Mesenchymal stem cell (in vitro differentiated cells and primary cell): ENCODE results near the gene NKX2-3.

Source experiments
- DNase-seq: peaks from one replicate; pipeline ENCODE4 v3.0.0-alpha.2; 2013
- H2AFZ ChIP-seq: one replicate; pipeline ENCODE4 v1.6.1; 2013; ENCODE audit warnings: low read depth, mild to moderate bottlenecking, control low read depth, inconsistent platforms, low read length, moderate library complexity
- H2AK5ac ChIP-seq: 2 replicates; pipeline ENCODE4 v1.6.1; 2013; ENCODE audit warnings: low read length, moderate library complexity, mild to moderate bottlenecking, inconsistent platforms; ENCODE audit not compliant: severe bottlenecking
- H2BK120ac ChIP-seq: one replicate; pipeline ENCODE4 v1.6.1; 2013; ENCODE audit warnings: low read depth, mild to moderate bottlenecking, inconsistent platforms, low read length, moderate library complexity
- H2BK12ac ChIP-seq, 2 experiments: one replicate each; pipeline ENCODE4 v1.6.1; 2013; ENCODE audit warnings: inconsistent platforms in 2 of 2, low read length in 2 of 2, mild to moderate bottlenecking in 2 of 2, moderate library complexity in 2 of 2, control low read depth in 1 of 2
- H2BK15ac ChIP-seq: one replicate; pipeline ENCODE4 v1.6.1; 2013; ENCODE audit warnings: mild to moderate bottlenecking, low read depth, inconsistent platforms; ENCODE audit not compliant: poor library complexity, severe bottlenecking
- H2BK5ac ChIP-seq: 2 replicates; pipeline ENCODE4 v1.6.1; 2013; ENCODE audit warnings: low read depth, mild to moderate bottlenecking, low read length, control low read depth, inconsistent platforms; ENCODE audit not compliant: poor library complexity, severe bottlenecking
- H3K14ac ChIP-seq, 2 experiments: one replicate each; pipeline ENCODE4 v1.6.1; 2013; ENCODE audit warnings: inconsistent platforms in 2 of 2, low read length in 2 of 2, control low read depth in 1 of 2, mild to moderate bottlenecking in 1 of 2, moderate library complexity in 1 of 2
- H3K18ac ChIP-seq, 2 experiments: one replicate each; pipeline ENCODE4 v1.6.1; 2013; ENCODE audit warnings: inconsistent platforms in 2 of 2, low read length in 2 of 2, control low read depth in 1 of 2, low read depth in 1 of 2, mild to moderate bottlenecking in 1 of 2
- H3K23ac ChIP-seq, 2 experiments: one replicate each; pipeline ENCODE4 v1.6.1; 2013; ENCODE audit warnings: inconsistent platforms in 2 of 2, low read length in 2 of 2, mild to moderate bottlenecking in 2 of 2, moderate library complexity in 2 of 2, control low read depth in 1 of 2
- H3K27ac ChIP-seq: 2 replicates; pipeline ENCODE4 v1.5.1; 2013; ENCODE audit warnings: mild to moderate bottlenecking, moderate library complexity, low read length, control low read depth, inconsistent platforms; ENCODE audit not compliant: poor library complexity, severe bottlenecking
- H3K27me3 ChIP-seq, 2 experiments: 2 replicates each; pipeline versions ENCODE4 v1.6.1 to v1.7.0; 2013; ENCODE audit warnings: low read length in 2 of 2, mild to moderate bottlenecking in 2 of 2, moderate library complexity in 2 of 2, control low read depth in 1 of 2, inconsistent platforms in 1 of 2; ENCODE audit not compliant: control insufficient read depth in 1 of 2, insufficient read depth in 1 of 2
- H3K36me3 ChIP-seq, 2 experiments: 2 replicates each; pipeline versions ENCODE4 v1.6.1 to v1.7.0; 2013; ENCODE audit warnings: low read length in 2 of 2, control low read depth in 1 of 2, inconsistent platforms in 1 of 2, low read depth in 1 of 2, mild to moderate bottlenecking in 1 of 2; ENCODE audit not compliant: insufficient read depth in 2 of 2, control insufficient read depth in 1 of 2
- H3K4ac ChIP-seq, 2 experiments: one replicate each; pipeline ENCODE4 v1.6.1; 2013; ENCODE audit warnings: inconsistent platforms in 2 of 2, low read length in 2 of 2, mild to moderate bottlenecking in 2 of 2, moderate library complexity in 2 of 2, control low read depth in 1 of 2, low read depth in 1 of 2
- H3K4me1 ChIP-seq: 2 replicates; pipeline ENCODE4 v1.6.1; 2013; ENCODE audit warnings: low read depth, low read length, control low read depth; ENCODE audit not compliant: control insufficient read depth, insufficient read depth
- H3K4me2 ChIP-seq: 2 replicates; pipeline ENCODE4 v1.6.1; 2013; ENCODE audit warnings: low read length, mild to moderate bottlenecking, inconsistent platforms; ENCODE audit not compliant: poor library complexity, severe bottlenecking
- H3K4me3 ChIP-seq, 2 experiments: 2 replicates each; pipeline versions ENCODE4 v1.5.1 to v1.7.0; 2013; ENCODE audit warnings: low read length in 2 of 2, mild to moderate bottlenecking in 2 of 2, control low read depth in 1 of 2, low read depth in 1 of 2; ENCODE audit not compliant: insufficient read depth in 1 of 2
- H3K79me1 ChIP-seq: replicated peaks from 2 replicates; pipeline ENCODE4 v1.6.1; 2013; ENCODE audit warnings: mild to moderate bottlenecking, control low read depth, low read length, inconsistent platforms; ENCODE audit not compliant: poor library complexity, severe bottlenecking
- H3K9ac ChIP-seq: 2 replicates; pipeline ENCODE4 v1.7.0; 2013; ENCODE audit warnings: mild to moderate bottlenecking, low read length, moderate library complexity
- H3K9me3 ChIP-seq: 2 replicates; pipeline ENCODE4 v1.7.0; 2013; ENCODE audit warnings: mild to moderate bottlenecking, low read length; ENCODE audit not compliant: control insufficient read depth
- H4K8ac ChIP-seq: one replicate; pipeline ENCODE4 v1.6.1; 2013; ENCODE audit warnings: inconsistent platforms, mild to moderate bottlenecking, low read length, moderate library complexity
- H4K91ac ChIP-seq: one replicate; pipeline ENCODE4 v1.6.1; 2013; ENCODE audit warnings: mild to moderate bottlenecking, low read length, inconsistent platforms
- WGBS: methylation state at CpG from one replicate; pipeline ENCODE4 v1.1.7; 2013; ENCODE audit warnings: mixed read lengths; 5-methylcytosine and 5-hydroxymethylcytosine counted together

NKX2-3 gene

DNA sequence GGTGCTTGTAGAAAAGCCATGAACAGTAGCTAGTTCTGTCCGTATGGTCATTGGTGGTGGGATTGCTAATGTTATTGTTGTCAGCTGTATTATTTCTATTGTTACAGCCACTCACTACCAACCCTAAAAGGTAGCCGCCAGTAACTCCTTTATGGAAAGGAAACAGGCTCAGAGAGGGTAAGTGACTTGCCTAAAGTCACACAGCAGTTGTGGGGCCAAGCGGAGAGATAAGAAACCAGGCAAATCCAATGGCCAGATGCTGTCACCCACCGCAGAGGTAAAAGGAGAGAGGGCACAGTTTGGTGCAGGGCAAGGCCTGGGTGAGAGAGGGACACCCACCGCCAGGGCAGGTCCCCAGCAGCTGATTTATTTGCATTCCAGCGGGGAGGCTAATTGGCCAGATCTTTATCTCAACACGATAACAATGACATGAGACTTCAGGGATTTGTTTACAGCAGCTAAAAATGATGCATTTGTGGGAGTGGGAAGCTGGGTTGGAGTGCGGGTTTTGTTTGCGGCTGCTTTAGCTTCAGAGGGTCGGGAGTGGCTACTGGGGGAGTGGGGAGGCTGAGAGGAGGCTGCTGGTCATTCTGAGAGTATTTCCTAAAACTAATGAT, 8.6 kb upstream of the NKX2-3 start:
- WGBS, result 6% methylated on average over 9 of the region's 10 CpGs
- no peak overlapping the region for H3K4me2 ChIP-seq

DNA sequence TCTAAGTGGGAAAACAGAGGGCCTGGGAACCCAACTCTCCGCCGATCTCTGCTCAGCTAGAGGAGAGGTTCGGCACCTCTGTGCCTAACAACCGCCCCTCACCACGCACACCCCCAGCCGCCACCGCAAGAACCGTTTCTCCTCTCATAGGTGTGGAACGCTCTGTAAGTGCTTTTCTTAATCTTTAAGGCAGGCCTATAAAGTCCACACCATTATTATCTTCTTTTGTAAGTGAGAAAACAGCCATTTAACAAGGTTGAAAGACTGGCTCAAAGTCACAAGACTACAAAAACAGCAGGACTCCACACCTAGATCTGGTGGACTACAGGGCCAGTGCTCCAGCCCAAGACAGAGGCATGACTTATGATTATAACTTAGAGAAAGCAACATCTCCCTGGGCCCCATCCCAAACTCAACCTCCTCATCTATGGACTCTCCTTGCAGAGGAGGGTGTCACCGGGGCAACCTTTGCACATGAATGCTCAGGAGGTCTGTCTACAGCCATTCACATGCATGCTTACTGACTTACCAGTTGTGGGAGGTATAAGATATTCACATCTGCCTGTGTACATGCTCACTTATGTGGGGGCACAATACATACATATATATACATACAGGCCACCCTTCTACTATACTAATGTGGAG, 7.9 kb upstream of the NKX2-3 start:
- H3K27me3 ChIP-seq, result peaks cover 98 to 99% of the 10 kb centered on the region in 2 experiments
- H2BK5ac ChIP-seq, result no peak overlapping the region
- H3K23ac ChIP-seq, result no peak overlapping the region
- H4K8ac ChIP-seq, result peak overlapping the region; percentile 72
- no peak overlapping the region for H3K27ac ChIP-seq
- peak overlapping the region; percentile 79 for H2BK120ac ChIP-seq
- no peak overlapping the region for H2AFZ ChIP-seq
- no peaks in the 10 kb centered on the region for H3K36me3 ChIP-seq
- no peaks in the 10 kb centered on the region for H3K9me3 ChIP-seq
- no peak overlapping the region for H2BK15ac ChIP-seq
- peak overlapping the region; percentile 86 for H4K91ac ChIP-seq
- no peak overlapping the region for H3K4me2 ChIP-seq
- no peak overlapping the region for H3K14ac ChIP-seq
- H3K9ac ChIP-seq, result no peak overlapping the region
- 10% methylated on average over 9 of the region's 10 CpGs for WGBS
- peaks cover 23% of the 10 kb centered on the region for H3K4me1 ChIP-seq
- no peak overlapping the region for H2AK5ac ChIP-seq
- no peaks in the 10 kb centered on the region for H3K79me1 ChIP-seq
- peak overlapping the region; percentile 37 to 79 for H3K18ac ChIP-seq
- peak overlapping the region; percentile 64 to 75 for H3K4ac ChIP-seq
- H3K4me3 ChIP-seq, result no peak overlapping the region
- DNase-seq, result peak; percentile 64
- H2BK12ac ChIP-seq, result peak overlapping the region; percentile 40 to 95

More for the DNA sequence above, 8.6 kb upstream of the NKX2-3 start:
- no peak overlapping the region for H2BK15ac ChIP-seq
- H3K18ac ChIP-seq, result peak overlapping the region; percentile 86 to 90
- peak overlapping the region; percentile 64 for H4K91ac ChIP-seq
- peak overlapping the region; percentile 54 to 93 for H2BK12ac ChIP-seq
- no peaks in the 10 kb centered on the region for H3K36me3 ChIP-seq
- no peak overlapping the region for H3K23ac ChIP-seq
- no peak overlapping the region for H3K9ac ChIP-seq
- no peaks in the 10 kb centered on the region for H3K79me1 ChIP-seq
- peak overlapping the region; percentile 57 to 81 for H3K4ac ChIP-seq
- H4K8ac ChIP-seq, result peak overlapping the region; percentile 89
- no peak overlapping the region for H2AK5ac ChIP-seq
- peaks cover 98 to 99% of the 10 kb centered on the region in 2 experiments for H3K27me3 ChIP-seq
- no peak overlapping the region for H3K14ac ChIP-seq
- H3K4me1 ChIP-seq, result peaks cover 23% of the 10 kb centered on the region
- DNase-seq, result peak; percentile 80
- H2AFZ ChIP-seq, result no peak overlapping the region
- H3K9me3 ChIP-seq, result no peaks in the 10 kb centered on the region
- no peak overlapping the region for H2BK5ac ChIP-seq
- H3K4me3 ChIP-seq, result no peak overlapping the region
- H3K27ac ChIP-seq, result no peak overlapping the region
- H2BK120ac ChIP-seq, result peak overlapping the region; percentile 86

DNA sequence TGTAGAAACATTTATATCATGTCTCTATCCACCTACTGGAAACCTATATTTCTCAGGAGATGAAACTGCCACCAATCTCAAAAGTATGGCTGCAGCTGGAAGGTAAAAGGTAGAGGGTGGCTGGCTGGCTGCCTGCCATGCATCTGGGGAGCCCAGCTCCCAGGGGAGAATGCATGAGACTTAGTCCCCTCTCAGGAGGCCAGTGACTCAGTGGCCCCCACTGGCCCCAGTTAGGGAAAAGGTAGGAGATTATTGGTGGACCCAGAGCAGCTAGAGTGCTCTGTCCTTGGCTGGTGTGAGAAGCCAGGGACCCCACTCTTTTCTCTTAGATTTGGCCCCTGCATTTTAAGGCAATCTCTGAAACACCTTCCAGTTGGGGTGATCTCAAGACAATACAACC, 6.8 kb upstream of the NKX2-3 start:
- no peak overlapping the region for H2BK5ac ChIP-seq
- no peak overlapping the region for H3K14ac ChIP-seq
- H3K36me3 ChIP-seq, result peaks cover 0 to under 1% of the 10 kb centered on the region in 2 experiments
- H2AFZ ChIP-seq, result no peak overlapping the region
- H4K8ac ChIP-seq, result peak overlapping the region; percentile 100
- H3K4ac ChIP-seq, result peak overlapping the region; percentile 76 to 100
- no peak overlapping the region for H2AK5ac ChIP-seq
- H2BK12ac ChIP-seq, result peak overlapping the region; percentile 34 to 81
- peak overlapping the region; percentile 93 for H2BK120ac ChIP-seq
- H3K18ac ChIP-seq, result peak overlapping the region; percentile 95 to 98
- H3K4me3 ChIP-seq, result no peak overlapping the region
- no peak overlapping the region for H3K27ac ChIP-seq
- peaks cover 17% of the 10 kb centered on the region for H3K4me1 ChIP-seq
- H3K4me2 ChIP-seq, result no peak overlapping the region
- no peaks in the 10 kb centered on the region for H3K79me1 ChIP-seq
- H3K27me3 ChIP-seq, result peaks cover 98 to 99% of the 10 kb centered on the region in 2 experiments
- peak overlapping the region; percentile 100 for H2BK15ac ChIP-seq
- no peak overlapping the region for H3K9ac ChIP-seq
- H4K91ac ChIP-seq, result peak overlapping the region; percentile 99
- no peaks in the 10 kb centered on the region for H3K9me3 ChIP-seq
- peak overlapping the region in 1 of 2 experiments; percentile 97 for H3K23ac ChIP-seq
- DNase-seq, result peak; percentile 30

DNA sequence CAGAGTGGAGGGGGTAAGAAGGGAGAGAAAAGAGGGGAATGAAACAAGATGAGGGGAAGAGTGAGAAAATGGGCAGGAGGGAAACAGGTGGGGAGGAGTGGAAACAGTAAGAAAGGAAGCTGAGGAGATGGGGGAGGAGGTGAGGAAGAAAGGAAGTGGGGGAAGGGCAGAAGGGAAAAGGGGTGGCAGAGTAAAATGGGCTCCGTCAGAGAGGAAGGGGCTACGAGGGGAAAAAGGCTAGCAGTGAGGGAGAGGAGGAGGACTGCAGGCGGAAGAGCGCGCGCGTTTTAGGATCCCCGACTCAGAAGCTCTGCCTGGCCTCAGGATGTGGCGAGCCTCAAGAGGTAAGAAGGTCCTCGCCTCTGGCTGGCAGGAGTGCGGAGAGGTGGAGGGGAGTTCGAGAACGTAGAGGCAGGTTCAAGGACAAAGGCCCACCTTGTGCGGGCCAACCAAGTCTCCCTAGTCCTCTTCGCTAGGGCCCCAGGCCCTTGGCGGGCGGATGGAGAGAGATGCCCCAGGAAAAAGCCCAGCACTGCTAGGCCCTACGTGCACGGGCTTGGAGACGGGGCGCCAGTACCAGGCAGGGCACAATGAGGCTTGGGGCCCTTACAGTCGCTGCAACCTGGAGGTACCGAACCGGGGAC, 5.8 kb upstream of the NKX2-3 start:
- peaks cover 98 to 99% of the 10 kb centered on the region in 2 experiments for H3K27me3 ChIP-seq
- H3K4me1 ChIP-seq, result peaks cover 21% of the 10 kb centered on the region
- H3K23ac ChIP-seq, result peak overlapping the region; percentile 100
- H4K91ac ChIP-seq, result peak overlapping the region; percentile 99
- H3K9me3 ChIP-seq, result peaks cover 5% of the 10 kb centered on the region
- H3K4me2 ChIP-seq, result no peak overlapping the region
- peak overlapping the region; percentile 96 to 99 for H2BK12ac ChIP-seq
- peak overlapping the region; percentile 56 to 100 for H3K4ac ChIP-seq
- peak overlapping the region; percentile 100 for H4K8ac ChIP-seq
- no peak overlapping the region for H2BK5ac ChIP-seq
- DNase-seq, result no peak
- H3K36me3 ChIP-seq, result peaks cover 0 to 5% of the 10 kb centered on the region in 2 experiments
- no peaks in the 10 kb centered on the region for H3K79me1 ChIP-seq
- peak overlapping the region in 1 of 2 experiments; percentile 99 for H3K14ac ChIP-seq
- 30% methylated on average over 24 of the region's 24 CpGs for WGBS
- peak overlapping the region; percentile 93 for H2BK120ac ChIP-seq
- no peak overlapping the region for H3K27ac ChIP-seq
- H3K18ac ChIP-seq, result peak overlapping the region; percentile 98 to 100
- no peak overlapping the region for H3K4me3 ChIP-seq
- no peak overlapping the region for H3K9ac ChIP-seq
- H2AFZ ChIP-seq, result no peak overlapping the region
- H2AK5ac ChIP-seq, result no peak overlapping the region
- peak overlapping the region; percentile 100 for H2BK15ac ChIP-seq
